H54 (cell line): ENCODE results near the gene CMTM1.

Experiments
- DNase-seq: peaks from one replicate; pipeline ENCODE4 v3.0.0; 2011; ENCODE audit warnings: low spot score, mixed read lengths; ENCODE audit not compliant: insufficient read length
- FAIRE-seq: peaks from 3 replicates; lab custom pipeline; 2011; peaks lifted over from hg19 to GRCh38; lab: Jason Lieb, UNC
- POLR2A ChIP-seq: IDR thresholded peaks from 2 replicates; pipeline ENCODE4 v1.6.1; 2011; ENCODE audit warnings: low read depth, mild to moderate bottlenecking, low read length

The CMTM1 gene

GRCh38 chr16:66544016-66544757 lies 22.1 kb upstream of the CMTM1 start:
- TF ChIP-seq POLR2A = no peak
- DNase-seq (no peak), FAIRE-seq (no peak)

- FAIRE-seq = no peak
- DNase-seq = no peak
Measured at GRCh38 chr16:66547101-66547989, 18.9 kb upstream of the CMTM1 start.

GRCh38 chr16:66548068-66548467 lies 18.2 kb upstream of the CMTM1 start:
- TF ChIP-seq POLR2A = no peak
- no peak for DNase-seq
- FAIRE-seq = no peak

More at GRCh38 chr16:66547101-66547989, 18.9 kb upstream of the CMTM1 start:
- TF ChIP-seq POLR2A = no peak

- FAIRE-seq (no peak), DNase-seq (no peak)
- TF ChIP-seq POLR2A = no peak
Measured at GRCh38 chr16:66548868-66549267, 17.4 kb upstream of the CMTM1 start.

GRCh38 chr16:66549284-66550131 lies 16.7 kb upstream of the CMTM1 start, which contains the start of gene TK2:
TK2 (minus strand) TSS chr16:66550122; CDS start chr16:66550061, 61 bp downstream.
- DNase-seq (peak; percentile 67), FAIRE-seq (no peak)
- TF ChIP-seq POLR2A = peak; percentile 54; the same call in 1 of the 2 replicates

GRCh38 chr16:66551348-66551759 lies 14.9 kb upstream of the CMTM1 start:
- peak; percentile 57 for DNase-seq
- TF ChIP-seq POLR2A = no peak

GRCh38 chr16:66551788-66552285 lies 14.4 kb upstream of the CMTM1 start:
- TF ChIP-seq POLR2A = no peak
- DNase-seq = no peak
- no peak for FAIRE-seq

More at GRCh38 chr16:66551348-66551759, 14.9 kb upstream of the CMTM1 start:
- no peak for FAIRE-seq

GRCh38 chr16:66552286-66553177 lies 13.7 kb upstream of the CMTM1 start, which contains the start of gene CKLF:
CKLF (plus strand) TSS chr16:66552576; CDS start chr16:66552716, 140 bp downstream.
- peak; percentile 83 for TF ChIP-seq POLR2A
- FAIRE-seq = peak; percentile 45

GRCh38 chr16:66553223-66553622 lies 13.0 kb upstream of the CMTM1 start:
- no peak for DNase-seq
- TF ChIP-seq POLR2A = no peak
- FAIRE-seq = no peak

More at GRCh38 chr16:66552286-66553177, 13.7 kb upstream of the CMTM1 start, which contains the start of gene CKLF:
- DNase-seq = peak; percentile 93

GRCh38 chr16:66554021-66554420 lies 12.2 kb upstream of the CMTM1 start:
- TF ChIP-seq POLR2A = no peak
- FAIRE-seq (no peak), DNase-seq (no peak)

- FAIRE-seq (no peak), DNase-seq (no peak)
- no peak for TF ChIP-seq POLR2A
Measured at GRCh38 chr16:66554495-66554894, 11.7 kb upstream of the CMTM1 start.

GRCh38 chr16:66560107-66560506 lies 6.1 kb upstream of the CMTM1 start:
- DNase-seq (no peak), FAIRE-seq (no peak)
- no peak for TF ChIP-seq POLR2A
